Panc1 (cell line): ENCODE data around the gene MYRIP. TPM values are rescaled to one million over a fixed set of nuclear protein-coding genes. Genes with fewer than 3 reads are reported as not detected.

ENCODE experiments used
- ATAC-seq: fragments of 200-7000 bp; cut with Tn5 transposase; 2 replicates; pipeline ENCODE4 v1.9.1; 2020; ENCODE audit warnings: mild to moderate bottlenecking, moderate library complexity
- BruUV-seq: library from RNA; stranded (reverse); fragments of 400-500 nt; replicated peaks from 2 replicates; lab custom pipeline; 2021; lab: Mats Ljungman, UMichigan
- CTCF ChIA-PET: fragments of 300-600 bp; sonication (Branson Sonifier 250); formaldehyde crosslinking; loops from one replicate; lab custom pipeline; 2022; ENCODE audit warnings: antibody characterized with exemption; lab: Charles Lee
- POLR2A ChIA-PET: fragments of 300-600 bp; sonication (Branson Sonifier 250); formaldehyde crosslinking; loops from one replicate; lab custom pipeline; 2022; ENCODE audit warnings: antibody characterized with exemption; lab: Charles Lee
- DNase-seq: peaks from one replicate; pipeline ENCODE4 v3.0.0-alpha.2; 2010; ENCODE audit warnings: low read depth, low spot score
- H3K27ac ChIP-seq: 2 replicates; pipeline ENCODE4 v1.5.1; 2011; ENCODE audit warnings: mild to moderate bottlenecking, low read length, inconsistent platforms
- H3K27me3 ChIP-seq: fragments of 200-500 bp; sonication (Bioruptor generic); 2 replicates; pipeline ENCODE4 v1.6.0; 2014; ENCODE audit warnings: low read length, inconsistent platforms; ENCODE audit not compliant: control insufficient read depth, insufficient read depth
- H3K36me3 ChIP-seq: fragments of 200-500 bp; sonication (Bioruptor generic); 2 replicates; pipeline ENCODE4 v1.5.1; 2014; ENCODE audit warnings: inconsistent platforms, mild to moderate bottlenecking, low read length, moderate library complexity; ENCODE audit not compliant: control insufficient read depth, insufficient read depth
- H3K4me1 ChIP-seq: 2 replicates; pipeline ENCODE4 v1.5.1; 2011; ENCODE audit warnings: inconsistent platforms, mild to moderate bottlenecking, low read length, moderate library complexity; ENCODE audit not compliant: control insufficient read depth, insufficient read depth
- H3K4me3 ChIP-seq, 2 experiments: 2 replicates each; pipeline ENCODE4 v1.5.1; 2011 to 2012; ENCODE audit warnings: low read depth in 2 of 2, low read length in 2 of 2, mild to moderate bottlenecking in 2 of 2, inconsistent platforms in 1 of 2, moderate library complexity in 1 of 2
- H3K9me3 ChIP-seq: fragments of 200-500 bp; sonication (Bioruptor generic); 2 replicates; pipeline ENCODE4 v1.5.1; 2014; ENCODE audit warnings: low read depth, mild to moderate bottlenecking, inconsistent platforms, low read length, moderate library complexity; ENCODE audit not compliant: control insufficient read depth, insufficient read depth
- POLR2AphosphoS5 ChIP-seq: IDR thresholded peaks from 2 replicates; pipeline ENCODE4 v1.6.1; 2012; ENCODE audit warnings: mild to moderate bottlenecking, low read depth, low read length, moderate library complexity
- SIN3A ChIP-seq: IDR thresholded peaks from 2 replicates; pipeline ENCODE4 v1.6.1; 2012; ENCODE audit warnings: low read depth, mild to moderate bottlenecking, low read length, moderate library complexity, borderline replicate concordance; ENCODE audit not compliant: insufficient read depth
- TCF7L2 ChIP-seq: IDR thresholded peaks from 2 replicates; pipeline ENCODE4 v1.6.1; 2011; ENCODE audit warnings: mild to moderate bottlenecking, low read depth, low read length, inconsistent platforms
- in situ Hi-C: cut with HindIII; loops from 2 replicates; pipeline ENCODE4 v1.10.0; 2016; ENCODE audit warnings: low sequenced_read_pairs, low pct_unique_long_range_greater_than_20kb
- intact Hi-C: fragments of 100-400 bp; cut with micrococcal nuclease; formaldehyde crosslinking; loops from one replicate; pipeline ENCODE4 v1.10.0; 2022; ENCODE audit not compliant: unreplicated experiment
- total RNA-seq: library from RNA; stranded (reverse); gene quantifications from one replicate; pipeline ENCODE4 v1.2.1, GENCODE V29; 2021; ENCODE audit not compliant: unreplicated experiment
- TF ChIP-seq, protein P1 (sequence below), 2 experiments: IDR thresholded peaks; 2 replicates each; pipeline ENCODE4 v1.6.1; 2011 to 2012; ENCODE audit warnings: low read depth in 2 of 2, control low read depth in 1 of 2, low read length in 1 of 2, mild to moderate bottlenecking in 1 of 2, moderate library complexity in 1 of 2; ENCODE audit not compliant: insufficient read depth in 1 of 2
- TF ChIP-seq, protein P2 (sequence below): fragments of 450-650 bp; IDR thresholded peaks from 2 replicates; pipeline ENCODE4 v1.5.1; 2017; ENCODE audit warnings: mild to moderate bottlenecking

The MYRIP gene
- total RNA-seq, 1 experiment from 2014 or later, result 0.59 TPM

DNA sequence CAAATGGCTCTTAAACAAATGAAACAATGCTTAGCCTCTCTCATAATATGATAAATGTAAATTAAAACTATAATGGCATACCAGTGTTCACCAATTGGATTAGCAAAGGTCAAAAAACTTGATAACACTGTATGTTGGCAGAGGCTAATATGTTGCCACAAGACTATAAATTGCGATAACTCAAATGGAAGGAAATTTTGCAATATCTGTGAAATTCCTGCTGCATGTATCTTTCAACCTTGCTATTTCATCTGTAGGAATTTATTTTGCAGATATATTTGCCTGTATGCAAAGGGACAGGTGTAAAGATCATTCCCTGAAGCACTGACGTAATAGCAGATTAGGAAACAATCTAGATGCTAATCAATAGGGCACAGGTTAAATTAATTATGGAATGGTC is 308.7 kb downstream of the MYRIP start:
- Histone ChIP-seq H3K27ac (0 out of 2 replicates have a peak overlapping the region, but pooled peaks have one; percentile 29), H3K4me1 (peaks cover 11% of the 10 kb centered on the region), H3K4me3 (no peak overlapping the region), H3K36me3 (no peaks in the 10 kb centered on the region), H3K9me3 (no peaks in the 10 kb centered on the region), H3K27me3 (no peaks in the 10 kb centered on the region)
- DNase-seq (no peak), ATAC-seq (no peak)
- in situ Hi-C loops (no loop called here), intact Hi-C loops (no loop called here)
- no TSS peak for BruUV-seq
- TF ChIP-seq POLR2AphosphoS5 (no peak), TCF7L2 (no peak), SIN3A (no peak)
- TF ChIP-seq, protein P1, sequence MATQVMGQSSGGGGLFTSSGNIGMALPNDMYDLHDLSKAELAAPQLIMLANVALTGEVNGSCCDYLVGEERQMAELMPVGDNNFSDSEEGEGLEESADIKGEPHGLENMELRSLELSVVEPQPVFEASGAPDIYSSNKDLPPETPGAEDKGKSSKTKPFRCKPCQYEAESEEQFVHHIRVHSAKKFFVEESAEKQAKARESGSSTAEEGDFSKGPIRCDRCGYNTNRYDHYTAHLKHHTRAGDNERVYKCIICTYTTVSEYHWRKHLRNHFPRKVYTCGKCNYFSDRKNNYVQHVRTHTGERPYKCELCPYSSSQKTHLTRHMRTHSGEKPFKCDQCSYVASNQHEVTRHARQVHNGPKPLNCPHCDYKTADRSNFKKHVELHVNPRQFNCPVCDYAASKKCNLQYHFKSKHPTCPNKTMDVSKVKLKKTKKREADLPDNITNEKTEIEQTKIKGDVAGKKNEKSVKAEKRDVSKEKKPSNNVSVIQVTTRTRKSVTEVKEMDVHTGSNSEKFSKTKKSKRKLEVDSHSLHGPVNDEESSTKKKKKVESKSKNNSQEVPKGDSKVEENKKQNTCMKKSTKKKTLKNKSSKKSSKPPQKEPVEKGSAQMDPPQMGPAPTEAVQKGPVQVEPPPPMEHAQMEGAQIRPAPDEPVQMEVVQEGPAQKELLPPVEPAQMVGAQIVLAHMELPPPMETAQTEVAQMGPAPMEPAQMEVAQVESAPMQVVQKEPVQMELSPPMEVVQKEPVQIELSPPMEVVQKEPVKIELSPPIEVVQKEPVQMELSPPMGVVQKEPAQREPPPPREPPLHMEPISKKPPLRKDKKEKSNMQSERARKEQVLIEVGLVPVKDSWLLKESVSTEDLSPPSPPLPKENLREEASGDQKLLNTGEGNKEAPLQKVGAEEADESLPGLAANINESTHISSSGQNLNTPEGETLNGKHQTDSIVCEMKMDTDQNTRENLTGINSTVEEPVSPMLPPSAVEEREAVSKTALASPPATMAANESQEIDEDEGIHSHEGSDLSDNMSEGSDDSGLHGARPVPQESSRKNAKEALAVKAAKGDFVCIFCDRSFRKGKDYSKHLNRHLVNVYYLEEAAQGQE (IDR thresholded peaks at IDR 0.05; ENCODE audit: insufficient read depth in 1 of 2, low read depth in 2 of 2, low read length in 1 of 2), result no peak
- TF ChIP-seq, protein P2, sequence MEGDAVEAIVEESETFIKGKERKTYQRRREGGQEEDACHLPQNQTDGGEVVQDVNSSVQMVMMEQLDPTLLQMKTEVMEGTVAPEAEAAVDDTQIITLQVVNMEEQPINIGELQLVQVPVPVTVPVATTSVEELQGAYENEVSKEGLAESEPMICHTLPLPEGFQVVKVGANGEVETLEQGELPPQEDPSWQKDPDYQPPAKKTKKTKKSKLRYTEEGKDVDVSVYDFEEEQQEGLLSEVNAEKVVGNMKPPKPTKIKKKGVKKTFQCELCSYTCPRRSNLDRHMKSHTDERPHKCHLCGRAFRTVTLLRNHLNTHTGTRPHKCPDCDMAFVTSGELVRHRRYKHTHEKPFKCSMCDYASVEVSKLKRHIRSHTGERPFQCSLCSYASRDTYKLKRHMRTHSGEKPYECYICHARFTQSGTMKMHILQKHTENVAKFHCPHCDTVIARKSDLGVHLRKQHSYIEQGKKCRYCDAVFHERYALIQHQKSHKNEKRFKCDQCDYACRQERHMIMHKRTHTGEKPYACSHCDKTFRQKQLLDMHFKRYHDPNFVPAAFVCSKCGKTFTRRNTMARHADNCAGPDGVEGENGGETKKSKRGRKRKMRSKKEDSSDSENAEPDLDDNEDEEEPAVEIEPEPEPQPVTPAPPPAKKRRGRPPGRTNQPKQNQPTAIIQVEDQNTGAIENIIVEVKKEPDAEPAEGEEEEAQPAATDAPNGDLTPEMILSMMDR, result no peak
- ChIA-PET CTCF (no interaction called here), POLR2A (no interaction called here)

DNA sequence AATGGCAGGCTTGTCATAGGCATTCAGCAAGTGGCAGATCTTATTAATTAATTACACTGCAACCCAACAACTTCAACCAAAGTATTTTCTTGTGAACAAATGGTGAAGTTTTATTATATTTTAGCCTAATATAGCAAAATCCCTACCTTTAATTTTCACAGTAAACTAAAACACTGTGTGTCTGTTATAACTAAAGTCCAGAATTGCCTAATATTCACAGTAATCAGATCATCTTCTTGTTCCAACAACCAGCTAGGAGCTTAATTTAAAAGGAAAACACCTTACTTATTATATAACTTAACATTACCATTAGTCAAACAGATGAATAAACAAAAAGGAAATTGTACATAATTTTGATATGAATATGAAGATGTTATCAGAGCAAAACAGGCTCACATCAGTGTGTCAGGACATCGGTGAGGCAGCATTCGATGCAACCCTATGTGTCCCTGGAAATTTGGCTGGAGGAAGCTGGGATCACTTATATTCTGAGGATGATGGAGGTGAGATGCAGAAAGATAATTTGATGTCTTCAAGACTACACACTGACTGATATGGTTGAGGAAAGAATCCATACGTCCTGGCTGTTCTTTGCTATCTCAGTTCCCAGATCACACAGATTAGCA is 310.8 kb downstream of the MYRIP start:
- DNase-seq (no peak), ATAC-seq (no peak)
- no TSS peak for BruUV-seq
- H3K4me1 ChIP-seq, result peaks cover 11% of the 10 kb centered on the region
- intact Hi-C loops, result no loop called here
- H3K36me3 ChIP-seq, result no peaks in the 10 kb centered on the region
- no peak for TF ChIP-seq POLR2AphosphoS5
- TF ChIP-seq, protein P2, result no peak
- TF ChIP-seq SIN3A, result no peak
- TF ChIP-seq, protein P1 (IDR thresholded peaks at IDR 0.05; ENCODE audit: insufficient read depth in 1 of 2, low read depth in 2 of 2, low read length in 1 of 2), result no peak
- no peak for TF ChIP-seq TCF7L2
- in situ Hi-C loops, result no loop called here
- ChIA-PET CTCF (no interaction called here), POLR2A (no interaction called here)
- 0 out of 2 replicates have a peak overlapping the region, but pooled peaks have one; percentile 17 for H3K27ac ChIP-seq
- H3K27me3 ChIP-seq, result no peaks in the 10 kb centered on the region
- no peak overlapping the region for H3K4me3 ChIP-seq
- H3K9me3 ChIP-seq, result no peaks in the 10 kb centered on the region
